Breast epithelium (tissue), 3 donors: ENCODE results near the gene SLC25A1.

Experiments
- CTCF ChIP-seq, 3 donors: fragments of 450-650 bp; IDR thresholded peaks; one replicate each; pipeline ENCODE4 v1.5.1; 2016 to 2017; ENCODE audit warnings: antibody characterized with exemption in 3 of 3, mild to moderate bottlenecking in 3 of 3, moderate library complexity in 3 of 3
- POLR2A ChIP-seq: fragments of 450-650 bp; IDR thresholded peaks from one replicate; pipeline ENCODE4 v1.6.1; 2016; ENCODE audit warnings: antibody characterized with exemption, mild to moderate bottlenecking, moderate library complexity
- POLR2AphosphoS5 ChIP-seq, 3 donors: sonication (generic); formaldehyde crosslinking; IDR thresholded peaks; one replicate each; pipeline ENCODE4 v1.6.1; 2017; ENCODE audit warnings: antibody characterized with exemption in 3 of 3

GRCh38 chr22:19168088-19168890 is 10.2 kb downstream of the SLC25A1 start:
- TF ChIP-seq CTCF (IDR thresholded peaks at IDR 0.05) (no peak), POLR2AphosphoS5 (IDR thresholded peaks at IDR 0.05) (no peak), POLR2A (no peak)
